ENCODE measurements around the gene ZNF839.

ZNF839 gene

DNA sequence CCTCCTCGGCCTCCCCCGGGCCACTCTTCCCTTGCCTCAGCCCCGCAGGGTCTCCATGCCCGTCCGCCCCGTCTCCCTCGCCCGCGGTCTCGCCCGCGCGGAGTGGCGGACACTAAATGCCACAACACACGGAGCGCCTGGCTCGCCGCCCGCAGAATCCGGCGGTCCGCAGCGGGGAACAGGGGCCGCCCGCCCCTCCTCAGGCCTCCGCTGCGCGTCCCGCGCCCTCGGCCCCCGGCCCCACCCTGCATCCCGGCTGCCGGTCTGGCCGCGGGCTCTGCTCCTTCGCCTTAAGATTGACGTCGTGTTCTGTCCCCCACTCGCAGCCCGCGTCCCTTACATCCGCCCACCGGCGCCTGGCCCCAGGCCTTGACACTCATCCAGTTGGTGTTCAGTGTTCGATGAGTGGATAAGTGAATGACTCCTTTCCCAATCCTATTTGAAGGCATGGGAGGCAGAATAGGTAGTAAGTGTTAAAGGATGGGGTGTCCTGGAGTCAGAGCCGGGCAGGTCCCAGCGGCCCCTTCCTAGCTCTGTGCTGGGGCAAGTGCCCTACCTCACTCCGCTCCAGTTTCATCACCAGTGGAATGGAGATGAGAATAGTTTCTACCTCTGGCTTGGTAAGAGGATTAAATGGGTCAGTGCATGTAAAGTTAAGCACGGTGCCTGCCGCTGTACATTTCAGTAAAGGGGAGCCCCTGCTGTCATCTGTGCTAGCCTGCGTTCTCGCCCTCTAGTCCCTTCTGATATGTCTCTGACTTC is 43.8 kb downstream of the ZNF839 start:
- ChIA-PET CTCF (interaction anchor here (0.6 kb wide), 1 partner anchor 214 kb away, joined by 7 read pairs; no protein-coding TSS in a partner anchor), POLR2A (interaction anchor here (0.5 to 1.5 kb wide), 8 partner anchors 11 to 593 kb away, joined by 3 to 7 read pairs (median 4); no protein-coding TSS in a partner anchor)
- H3K27ac ChIP-seq (ENCODE audit: extremely low read depth, low read depth, low read length), result peak overlapping the region; percentile 67
- H3K9me3 ChIP-seq (ENCODE audit: control insufficient read depth, insufficient read depth, low read depth, low read length), result no peaks in the 10 kb centered on the region
- H3K36me3 ChIP-seq (ENCODE audit: control insufficient read depth in 2 of 2, insufficient read depth in 1 of 2, low read length in 2 of 2), result peaks cover 7 to 14% of the 10 kb centered on the region in 2 experiments; a peak in 2 of 3 replicates
- H3K4me1 ChIP-seq (ENCODE audit: control insufficient read depth, insufficient read depth, low read length), result 0 out of 2 replicates have a peak, but pooled peaks cover 3% of the 10 kb centered on the region
- H3K4me3 ChIP-seq (ENCODE audit: low read depth, low read length), result peak overlapping the region; percentile 64
- no peak for TF ChIP-seq REST (tag by site-specific recombination; IDR thresholded peaks at IDR 0.05)
- TF ChIP-seq ZNF596 (tag by site-specific recombination; IDR thresholded peaks at IDR 0.05), result no peak
- TF ChIP-seq ZFHX2 (tag by site-specific recombination; conservative IDR thresholded peaks at IDR 0.05), result peak; percentile 71
- TF ChIP-seq ZBTB1 (tag by site-specific recombination; IDR thresholded peaks at IDR 0.05), result no peak
- 0 out of 2 replicates have a peak, but pooled peaks have one; percentile 34 for TF ChIP-seq PBX3 (CRISPR knock-in tag; IDR thresholded peaks at IDR 0.05)
- TF ChIP-seq, protein P1, sequence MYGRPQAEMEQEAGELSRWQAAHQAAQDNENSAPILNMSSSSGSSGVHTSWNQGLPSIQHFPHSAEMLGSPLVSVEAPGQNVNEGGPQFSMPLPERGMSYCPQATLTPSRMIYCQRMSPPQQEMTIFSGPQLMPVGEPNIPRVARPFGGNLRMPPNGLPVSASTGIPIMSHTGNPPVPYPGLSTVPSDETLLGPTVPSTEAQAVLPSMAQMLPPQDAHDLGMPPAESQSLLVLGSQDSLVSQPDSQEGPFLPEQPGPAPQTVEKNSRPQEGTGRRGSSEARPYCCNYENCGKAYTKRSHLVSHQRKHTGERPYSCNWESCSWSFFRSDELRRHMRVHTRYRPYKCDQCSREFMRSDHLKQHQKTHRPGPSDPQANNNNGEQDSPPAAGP (tag by site-specific recombination; IDR thresholded peaks at IDR 0.05), result no peak
- TF ChIP-seq, protein P2, sequence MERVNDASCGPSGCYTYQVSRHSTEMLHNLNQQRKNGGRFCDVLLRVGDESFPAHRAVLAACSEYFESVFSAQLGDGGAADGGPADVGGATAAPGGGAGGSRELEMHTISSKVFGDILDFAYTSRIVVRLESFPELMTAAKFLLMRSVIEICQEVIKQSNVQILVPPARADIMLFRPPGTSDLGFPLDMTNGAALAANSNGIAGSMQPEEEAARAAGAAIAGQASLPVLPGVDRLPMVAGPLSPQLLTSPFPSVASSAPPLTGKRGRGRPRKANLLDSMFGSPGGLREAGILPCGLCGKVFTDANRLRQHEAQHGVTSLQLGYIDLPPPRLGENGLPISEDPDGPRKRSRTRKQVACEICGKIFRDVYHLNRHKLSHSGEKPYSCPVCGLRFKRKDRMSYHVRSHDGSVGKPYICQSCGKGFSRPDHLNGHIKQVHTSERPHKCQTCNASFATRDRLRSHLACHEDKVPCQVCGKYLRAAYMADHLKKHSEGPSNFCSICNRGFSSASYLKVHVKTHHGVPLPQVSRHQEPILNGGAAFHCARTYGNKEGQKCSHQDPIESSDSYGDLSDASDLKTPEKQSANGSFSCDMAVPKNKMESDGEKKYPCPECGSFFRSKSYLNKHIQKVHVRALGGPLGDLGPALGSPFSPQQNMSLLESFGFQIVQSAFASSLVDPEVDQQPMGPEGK (tag by site-specific recombination; IDR thresholded peaks at IDR 0.05), result peak; percentile 15
- TF ChIP-seq ZNF777 (tag by site-specific recombination; IDR thresholded peaks at IDR 0.05; ENCODE audit: borderline replicate concordance), result peak; percentile 96
- no peak for TF ChIP-seq ZNF23 (tag by site-specific recombination; IDR thresholded peaks at IDR 0.05; ENCODE audit: borderline replicate concordance)
- TF ChIP-seq ZNF600 (tag by site-specific recombination; IDR thresholded peaks at IDR 0.05), result peak; percentile 69; the same call in 1 of the 2 replicates
- no peak for TF ChIP-seq ZNF266 (tag by site-specific recombination; IDR thresholded peaks at IDR 0.05; ENCODE audit: low read depth)
- TF ChIP-seq ZNF335 (tag by site-specific recombination; conservative IDR thresholded peaks at IDR 0.05), result peak; percentile 66
- TF ChIP-seq ZNF664 (tag by site-specific recombination; IDR thresholded peaks at IDR 0.05), result no peak
- no peak for TF ChIP-seq ZNF280C (tag by site-specific recombination; IDR thresholded peaks at IDR 0.05)
- TF ChIP-seq ZNF626 (tag by site-specific recombination; IDR thresholded peaks at IDR 0.05), result no peak
- peak; percentile 48 for TF ChIP-seq ZBTB8A (tag by site-specific recombination; IDR thresholded peaks at IDR 0.05)
- TF ChIP-seq KLF8 (tag by site-specific recombination; IDR thresholded peaks at IDR 0.05), result 0 out of 2 replicates have a peak, but pooled peaks have one; percentile 23
- no peak for TF ChIP-seq ZFP41 (tag by site-specific recombination; IDR thresholded peaks at IDR 0.05; ENCODE audit: borderline replicate concordance)
- no peak for TF ChIP-seq ZNF670 (tag by site-specific recombination; IDR thresholded peaks at IDR 0.05; ENCODE audit: low read depth)
- TF ChIP-seq GLIS2 (tag by site-specific recombination; IDR thresholded peaks at IDR 0.05), result peak; percentile 52; the same call in 1 of the 2 replicates
- no peak for TF ChIP-seq ZNF114 (tag by site-specific recombination; IDR thresholded peaks at IDR 0.05)
- no peak for TF ChIP-seq ZFP69B (tag by site-specific recombination; IDR thresholded peaks at IDR 0.05)
- peak; percentile 22; the same call in 1 of the 2 replicates for TF ChIP-seq KLF1 (tag by site-specific recombination; IDR thresholded peaks at IDR 0.05)
- TF ChIP-seq SP2 (tag by site-specific recombination; IDR thresholded peaks at IDR 0.05), result no peak
- TF ChIP-seq ZNF658 (tag by site-specific recombination; IDR thresholded peaks at IDR 0.05), result no peak
- no peak for TF ChIP-seq ZNF585B (tag by site-specific recombination; IDR thresholded peaks at IDR 0.05)
- TF ChIP-seq ZNF571 (tag by site-specific recombination; IDR thresholded peaks at IDR 0.05), result no peak
- TF ChIP-seq ZIC2 (tag by site-specific recombination; IDR thresholded peaks at IDR 0.05), result no peak
